C4-2B (cell line): ENCODE data around the gene RNASEH1.

Experiments
- CTCF ChIP-seq: fragments of 450-650 bp; conservative IDR thresholded peaks from 2 replicates; pipeline ENCODE4 v1.5.1; 2017; ENCODE audit warnings: mild to moderate bottlenecking
- ZFX ChIP-seq: fragments of 450-650 bp; IDR thresholded peaks from 2 replicates; pipeline ENCODE4 v1.6.1; 2017

DNA sequence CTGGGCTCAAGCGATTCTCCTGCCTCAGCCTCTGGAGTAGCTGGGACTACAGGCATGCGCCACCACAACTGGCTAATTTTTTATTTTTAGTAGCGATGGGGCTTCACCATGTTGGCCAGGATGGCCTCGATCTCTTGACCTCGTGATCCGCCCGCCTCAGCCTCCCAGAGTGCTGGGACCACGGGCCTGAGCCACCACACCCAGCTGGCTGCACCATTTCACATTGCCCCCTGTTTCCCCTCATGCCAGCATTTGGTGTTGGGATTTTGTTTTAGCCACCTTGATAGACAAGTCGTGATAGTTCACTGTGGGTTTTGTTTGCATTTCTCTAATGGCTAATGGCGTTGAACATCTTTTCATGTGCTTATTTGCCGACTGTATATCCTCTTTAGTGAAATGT is 31.0 kb upstream of the RNASEH1 start:
- TF ChIP-seq CTCF = no peak
- TF ChIP-seq ZFX = no peak
